A549 treated with dexamethasone at 1 μM for 4 hours (cell line): ENCODE results near the gene ENTPD2. TPM values are rescaled to one million over a fixed set of nuclear protein-coding genes. Genes with fewer than 3 reads are reported as not detected.

Source experiments
- total RNA-seq: library from RNA; stranded (reverse); fragments of 200-300 nt; extraction: Qiagen RNA extraction; gene quantifications from 5 replicates; pipeline ENCODE4 v1.2.3, GENCODE V29; 2022

The ENTPD2 gene
- 3.1 to 6.4 TPM (median 5.4 TPM) in 5 replicates for total RNA-seq

DNA sequence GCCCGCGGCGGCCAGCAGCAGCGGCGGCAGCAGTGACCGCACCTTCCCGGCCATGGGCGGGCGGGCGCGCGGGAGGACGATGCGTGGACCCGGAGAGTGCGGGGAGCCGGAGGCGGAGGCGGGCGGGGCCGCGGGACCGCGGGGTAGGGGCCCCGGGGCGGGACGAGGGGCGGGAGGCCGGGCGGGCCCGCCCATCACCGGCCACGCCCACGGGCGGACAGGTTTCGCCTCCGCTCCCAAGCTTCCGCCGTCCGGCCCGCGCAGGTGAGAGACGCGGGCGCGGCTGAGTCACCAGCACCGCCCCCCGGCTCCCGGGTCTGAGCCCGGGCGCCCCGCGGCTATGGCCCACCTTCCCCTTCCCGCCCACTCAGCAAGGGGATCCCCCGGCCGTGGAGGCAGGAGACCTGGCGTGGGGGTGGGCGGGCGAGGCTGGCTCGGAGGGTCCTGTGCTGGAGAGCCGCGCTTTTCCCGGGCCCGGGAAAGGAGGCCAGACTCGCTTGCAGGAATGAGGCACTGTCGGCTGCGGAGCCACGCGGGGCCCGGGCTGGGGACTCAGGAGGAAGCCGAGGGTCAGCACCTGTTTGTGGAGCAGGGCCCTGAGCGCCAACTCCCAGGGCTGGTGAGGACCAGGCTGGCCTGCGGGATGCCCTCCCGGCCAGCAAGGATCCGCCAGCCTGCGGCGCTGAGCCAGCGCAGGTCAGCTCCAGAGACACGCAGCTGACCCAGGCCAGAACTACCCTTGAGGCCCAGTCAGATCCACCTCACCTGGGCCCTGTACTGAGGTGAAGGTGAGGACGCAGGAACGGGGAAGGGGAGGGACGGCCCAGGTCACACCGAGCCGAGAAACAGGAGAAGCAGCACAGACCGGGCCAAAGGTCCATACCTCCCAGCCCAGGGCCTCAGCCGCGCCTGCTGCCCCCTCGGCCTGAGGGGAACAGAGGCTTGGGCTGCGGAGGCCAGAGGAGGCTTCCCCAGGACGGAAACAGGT lies at the start of gene ENTPD2:
Gene ENTPD2 (minus strand): TSS at position 118 of the 988 bp plus-strand sequence. CDS start 64 bp downstream, at position 54.

DNA sequence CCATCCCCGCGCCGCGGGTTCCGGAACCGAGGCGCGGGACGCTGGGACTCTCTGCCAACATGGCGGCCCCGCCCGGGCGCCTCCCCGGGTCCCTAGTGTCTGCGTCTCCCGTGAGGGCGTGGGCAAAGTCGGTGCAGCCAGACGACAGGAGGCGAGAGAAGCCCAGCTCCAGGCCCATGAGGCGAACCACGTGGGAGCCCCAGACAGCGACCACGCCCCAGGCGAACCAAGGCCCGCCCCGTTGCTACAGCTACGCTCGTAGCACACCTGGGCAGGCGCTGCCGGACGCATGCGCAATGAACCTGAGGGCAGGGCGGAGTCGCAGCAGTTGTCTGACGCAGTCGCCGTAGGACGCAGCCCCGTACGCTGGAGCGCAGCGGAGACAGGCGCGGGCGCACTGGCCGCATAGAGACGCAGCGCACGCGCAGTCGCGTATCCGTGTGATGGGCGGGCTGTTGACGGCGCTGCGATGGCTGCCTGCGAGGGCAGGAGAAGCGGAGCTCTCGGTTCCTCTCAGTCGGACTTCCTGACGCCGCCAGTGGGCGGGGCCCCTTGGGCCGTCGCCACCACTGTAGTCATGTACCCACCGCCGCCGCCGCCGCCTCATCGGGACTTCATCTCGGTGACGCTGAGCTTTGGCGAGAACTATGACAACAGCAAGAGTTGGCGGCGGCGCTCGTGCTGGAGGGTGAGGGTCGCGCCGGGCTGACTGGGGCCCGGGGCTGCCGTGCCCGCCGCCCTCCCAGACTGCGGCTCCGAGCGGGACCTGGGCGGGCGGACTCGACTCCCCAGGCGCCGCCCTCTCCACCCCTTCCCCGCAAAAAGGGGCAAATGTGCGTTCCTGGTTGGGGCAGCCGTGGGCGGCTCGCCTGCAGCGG lies 32.9 kb upstream of the ENTPD2 start, which contains the start of gene MAN1B1:
Gene MAN1B1 (plus strand): TSS at position 455 of the 878 bp plus-strand sequence. CDS start 15 bp downstream, at position 470.

DNA sequence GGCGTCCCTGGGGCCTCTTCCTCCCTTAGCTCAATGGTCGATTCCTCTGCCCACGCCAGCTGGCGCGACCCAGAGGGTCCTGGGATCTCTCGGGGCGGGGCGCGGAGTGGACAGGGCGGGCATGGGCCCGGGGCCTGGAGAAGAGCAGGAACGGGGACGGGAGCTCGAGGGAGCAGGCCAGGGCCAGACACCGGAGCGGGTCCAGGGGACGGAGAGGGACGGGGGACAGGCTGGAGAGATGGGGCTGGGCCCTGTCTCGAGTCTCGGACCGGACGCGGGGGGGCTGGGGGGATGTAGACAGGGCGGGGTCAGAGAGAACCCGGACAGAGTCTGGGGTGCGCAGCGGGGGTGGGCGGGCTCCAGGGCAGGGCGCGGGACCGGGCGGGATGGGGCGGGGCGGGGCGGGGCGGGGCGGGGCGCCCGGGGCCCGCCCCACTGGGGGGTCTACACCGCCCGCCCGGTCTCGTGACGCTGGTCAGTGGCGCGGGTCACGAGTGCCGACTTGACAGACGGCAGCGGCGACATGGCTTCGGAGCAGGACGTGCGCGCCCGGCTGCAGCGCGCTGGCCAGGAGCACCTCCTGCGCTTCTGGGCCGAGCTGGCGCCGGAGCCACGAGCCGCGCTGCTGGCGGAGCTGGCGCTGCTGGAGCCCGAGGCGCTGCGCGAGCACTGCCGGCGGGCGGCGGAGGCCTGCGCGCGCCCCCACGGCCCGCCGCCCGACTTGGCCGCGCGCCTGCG lies 23.3 kb upstream of the ENTPD2 start, which contains the start of gene UAP1L1:
Gene UAP1L1 (plus strand): TSS at position 508 of the 738 bp plus-strand sequence. CDS start 16 bp downstream, at position 524.

DNA sequence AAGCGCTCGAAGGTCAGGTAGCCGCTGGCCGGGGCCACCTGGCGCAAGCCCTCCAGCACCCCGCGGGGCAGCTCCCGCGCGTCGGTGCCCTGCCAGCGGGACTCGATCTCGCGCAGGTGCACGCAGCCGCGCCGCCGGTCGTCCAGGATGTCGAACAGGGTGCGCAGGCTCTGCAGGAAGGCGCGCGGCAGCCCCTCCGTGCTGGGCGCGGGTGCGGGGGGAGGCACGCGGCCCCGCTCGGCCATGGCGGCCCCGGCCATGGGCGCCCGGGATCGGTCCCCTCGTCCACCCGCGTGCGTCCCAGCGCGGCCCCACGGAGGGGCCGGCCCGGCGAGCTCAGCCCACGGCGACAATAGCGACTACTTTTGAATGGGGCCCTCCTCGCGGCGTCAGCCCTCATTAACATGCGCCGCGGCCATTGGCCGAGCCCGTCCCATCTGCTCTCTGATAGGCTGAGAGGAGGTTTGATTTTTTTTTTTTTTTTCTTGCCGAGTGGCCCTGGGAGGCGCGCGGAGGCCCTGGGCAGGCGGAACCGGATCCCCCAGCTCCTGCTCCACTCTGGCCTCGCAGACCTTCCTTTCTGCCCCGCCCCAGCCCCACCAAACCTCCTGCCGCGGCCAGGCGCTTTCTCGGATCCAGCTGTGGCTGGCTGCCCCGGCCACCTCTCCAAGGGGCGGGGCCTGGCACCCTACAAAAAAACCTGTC lies 16.5 kb upstream of the ENTPD2 start, which contains the start of gene SAPCD2:
Gene SAPCD2 (minus strand): TSS at position 357 of the 705 bp plus-strand sequence. CDS start 97 bp downstream, at position 260.

DNA sequence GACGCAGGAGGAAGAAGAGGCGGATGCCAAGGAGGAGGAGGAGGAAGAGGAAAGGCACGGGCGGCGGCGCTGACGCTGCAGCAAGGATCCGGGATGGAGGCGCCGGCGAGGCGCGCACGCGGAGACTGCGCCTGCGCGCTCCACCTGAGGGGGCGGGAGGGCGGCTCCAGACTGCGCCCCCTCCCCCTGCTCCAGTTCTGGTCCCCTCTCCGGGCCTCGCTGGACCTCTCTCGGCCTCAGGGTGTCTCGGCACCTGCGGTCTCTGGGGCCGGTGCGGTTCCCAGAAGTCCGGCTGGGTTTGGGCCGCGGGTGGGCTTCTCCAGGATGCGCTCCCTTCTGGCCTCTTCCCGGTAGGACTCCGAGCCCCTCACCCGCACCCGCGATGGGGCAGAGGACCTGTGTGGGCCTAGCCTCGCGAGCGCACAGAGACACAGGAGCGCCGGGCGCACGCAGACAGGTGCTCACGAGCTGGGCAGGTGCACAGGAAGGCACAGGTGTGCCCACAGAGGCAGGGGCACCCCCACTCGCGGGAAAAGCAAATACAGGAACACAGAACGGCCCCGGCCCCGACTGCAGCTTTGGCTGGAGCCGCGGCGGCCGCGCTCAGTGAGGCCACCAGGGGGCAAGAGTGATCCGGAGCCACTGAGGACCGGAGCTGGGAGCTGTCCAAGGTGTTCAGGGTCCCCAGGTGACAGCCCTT lies 7.6 kb downstream of the ENTPD2 start, which contains the start of gene NPDC1:
Gene NPDC1 (minus strand): TSS at position 90 of the 700 bp plus-strand sequence. CDS start 188 bp downstream, outside the sequence.

DNA sequence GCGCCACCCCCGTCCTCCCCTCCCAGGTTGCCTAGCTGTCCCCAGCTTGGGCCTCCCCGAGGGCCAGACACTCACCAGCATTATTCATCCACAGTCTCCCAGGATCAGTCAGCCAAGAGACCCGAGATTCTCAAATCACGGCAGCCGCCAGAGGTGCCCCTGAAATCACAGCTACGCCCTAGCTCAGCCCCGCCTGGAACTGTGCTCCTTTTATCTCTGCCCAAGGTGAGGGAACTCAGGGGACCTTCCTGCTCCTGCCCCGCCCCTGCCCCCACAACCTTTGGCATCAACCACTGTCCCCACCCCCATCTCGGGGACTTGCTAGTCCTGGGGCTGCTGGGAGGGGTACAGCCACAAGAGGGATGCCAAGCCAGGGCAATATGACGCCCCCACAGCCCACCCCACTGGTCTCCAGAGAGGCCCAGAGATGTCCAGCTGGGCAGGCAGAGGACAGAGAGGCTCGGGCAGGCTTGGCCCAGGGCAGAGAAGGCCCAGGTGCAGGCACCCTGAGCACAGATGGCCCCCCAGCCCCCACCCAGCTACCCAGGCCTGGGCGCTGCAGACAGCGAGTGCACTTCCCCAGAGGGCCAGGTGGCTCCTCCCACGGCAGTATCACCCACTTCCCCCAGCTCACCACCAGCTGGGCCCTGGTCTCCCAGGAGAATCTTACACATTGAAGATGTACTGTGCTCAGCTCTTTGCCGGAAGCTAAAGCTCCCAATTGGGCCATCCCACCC lies 21.8 kb downstream of the ENTPD2 start, which contains the start of gene FUT7:
Gene FUT7 (minus strand): TSS at position 185 of the 737 bp plus-strand sequence. CDS start 97 bp downstream, at position 88.

DNA sequence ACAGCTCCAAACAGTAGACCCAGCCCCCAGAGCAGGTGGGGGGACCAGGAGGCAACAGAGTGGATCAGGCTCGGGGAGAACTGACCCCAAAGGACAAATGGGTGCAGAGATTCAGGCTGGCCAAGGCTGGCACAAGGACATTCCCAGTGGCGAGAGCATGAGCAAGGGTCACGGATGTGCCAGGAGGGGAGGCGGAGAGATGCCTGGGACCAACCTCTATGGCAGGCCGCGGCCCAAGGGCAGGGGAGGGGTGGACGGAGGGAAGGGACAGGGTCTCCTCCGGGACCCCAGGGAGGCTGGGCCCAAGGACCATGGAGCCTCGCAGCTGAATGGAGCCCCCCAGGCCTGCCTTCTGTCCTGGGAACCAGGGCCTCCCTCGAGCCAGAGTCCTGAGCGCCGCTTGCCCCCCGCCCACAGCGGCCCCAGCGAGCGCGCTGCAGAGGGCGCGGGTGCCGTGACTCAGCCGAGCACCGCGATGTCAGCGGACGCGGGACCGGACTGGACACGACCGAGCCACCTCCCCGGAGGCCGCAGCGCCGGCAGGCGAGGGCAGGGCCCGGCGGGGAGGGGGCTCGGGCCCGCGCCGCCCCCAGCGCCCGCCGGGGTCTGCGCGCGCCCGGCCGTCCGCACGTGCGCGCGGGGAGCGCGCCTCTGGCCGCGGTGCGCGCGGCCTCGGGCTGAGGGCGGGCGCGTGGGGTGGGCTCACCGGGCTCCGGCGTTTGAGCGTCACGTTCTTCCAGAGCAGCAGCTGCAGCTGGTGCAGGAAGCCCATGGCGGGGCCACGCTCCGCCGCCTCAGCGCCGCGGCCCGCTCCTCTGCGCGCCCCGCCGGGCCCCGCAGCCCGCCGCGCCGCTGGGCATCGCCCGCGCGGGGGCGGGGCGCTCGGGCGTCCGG lies 26.2 kb downstream of the ENTPD2 start, which contains the start of gene ABCA2:
Gene ABCA2 (minus strand): TSS at position 869 of the 894 bp plus-strand sequence. CDS start 97 bp downstream, at position 772.

Other genes starting within 250 kb of the ENTPD2 start
- gene RABL6, start 246.1 kb downstream of the ENTPD2 start, total RNA-seq: 58.8 to 88.7 TPM (median 79.5 TPM) in 5 replicates
- gene AJM1, start 211.6 kb downstream of the ENTPD2 start, total RNA-seq: 3.2 to 4.8 TPM (median 4.3 TPM) in 5 replicates
- 263 to 301 TPM (median 279 TPM) in 5 replicates for gene PHPT1, start 204.7 kb downstream of the ENTPD2 start, total RNA-seq
- gene MAMDC4, start 201.7 kb downstream of the ENTPD2 start, total RNA-seq: 1.3 to 4.3 TPM (median 3.4 TPM) in 5 replicates
- 486 to 542 TPM (median 487 TPM) in 5 replicates for gene EDF1, start 187.8 kb downstream of the ENTPD2 start, total RNA-seq
- gene TRAF2, start 167.5 kb downstream of the ENTPD2 start, total RNA-seq: 34.2 to 59.3 TPM (median 51.5 TPM) in 5 replicates
- 57.0 to 103 TPM (median 97.7 TPM) in 5 replicates for gene FBXW5, start 109.3 kb downstream of the ENTPD2 start, total RNA-seq
- gene C8G, start 108.8 kb downstream of the ENTPD2 start, total RNA-seq: 0.42 to 1.4 TPM (median 1.0 TPM) in 5 replicates
- gene LCN12, start 101.8 kb downstream of the ENTPD2 start, total RNA-seq: 0.48 to 1.6 TPM (median 1.3 TPM) in 5 replicates
- 0.28 to 1.4 TPM (median 0.77 TPM) in 5 replicates for gene PTGDS, start 76.6 kb downstream of the ENTPD2 start, total RNA-seq
- gene LCNL1, start 71.1 kb downstream of the ENTPD2 start, total RNA-seq: 0.03 to 0.31 TPM (median 0.18 TPM) in 5 replicates
- gene PAXX, start 61.6 kb downstream of the ENTPD2 start, total RNA-seq: 43.1 to 70.9 TPM (median 62.8 TPM) in 5 replicates
- 3.3 to 6.7 TPM (median 5.0 TPM) in 5 replicates for gene CLIC3, start 57.5 kb downstream of the ENTPD2 start, total RNA-seq
- 12.4 to 27.7 TPM (median 24.8 TPM) in 5 replicates for gene ABCA2, start 25.8 kb downstream of the ENTPD2 start, total RNA-seq
- gene FUT7, start 22.0 kb downstream of the ENTPD2 start, total RNA-seq: 0.04 to 0.10 TPM (median 0.05 TPM) in 4 of 5 replicates, not detected in the other
- gene NPDC1, start 7.9 kb downstream of the ENTPD2 start, total RNA-seq: 34.4 to 84.3 TPM (median 78.9 TPM) in 5 replicates
- 13.4 to 23.9 TPM (median 21.4 TPM) in 5 replicates for gene SAPCD2, start 16.5 kb upstream of the ENTPD2 start, total RNA-seq
- 8.1 to 15.8 TPM (median 11.1 TPM) in 5 replicates for gene UAP1L1, start 23.5 kb upstream of the ENTPD2 start, total RNA-seq
- 36.8 to 53.3 TPM (median 51.6 TPM) in 5 replicates for gene MAN1B1, start 32.9 kb upstream of the ENTPD2 start, total RNA-seq
- 67.5 to 115 TPM (median 108 TPM) in 5 replicates for gene DPP7, start 60.7 kb upstream of the ENTPD2 start, total RNA-seq
- gene GRIN1, start 85.1 kb upstream of the ENTPD2 start, total RNA-seq: 0.16 to 0.41 TPM (median 0.32 TPM) in 5 replicates
- 0.19 to 1.5 TPM (median 0.77 TPM) in 5 replicates for gene LRRC26, start 116.0 kb upstream of the ENTPD2 start, total RNA-seq
- gene TMEM210, start 118.0 kb upstream of the ENTPD2 start, total RNA-seq: not detected in 5 replicates
- gene ANAPC2, start 134.5 kb upstream of the ENTPD2 start, total RNA-seq: 20.3 to 35.3 TPM (median 31.4 TPM) in 5 replicates
- 99.1 to 134 TPM (median 125 TPM) in 5 replicates for gene SSNA1, start 134.6 kb upstream of the ENTPD2 start, total RNA-seq
- 6.4 to 11.2 TPM (median 10.5 TPM) in 5 replicates for gene TPRN, start 146.7 kb upstream of the ENTPD2 start, total RNA-seq
- 34.6 to 42.9 TPM (median 39.6 TPM) in 5 replicates for gene TMEM203, start 151.6 kb upstream of the ENTPD2 start, total RNA-seq
- gene NDOR1, start 151.6 kb upstream of the ENTPD2 start, total RNA-seq: 8.1 to 18.5 TPM (median 15.8 TPM) in 5 replicates
- gene RNF208, start 168.2 kb upstream of the ENTPD2 start, total RNA-seq: 1.2 to 2.2 TPM (median 2.0 TPM) in 5 replicates
- 3.6 to 5.1 TPM (median 4.6 TPM) in 5 replicates for gene CYSRT1, start 171.1 kb upstream of the ENTPD2 start, total RNA-seq
- gene RNF224, start 173.4 kb upstream of the ENTPD2 start, total RNA-seq: 0.14 to 0.28 TPM (median 0.21 TPM) in 5 replicates
- 0.05 to 0.11 TPM (median 0.06 TPM) in 5 replicates for gene SLC34A3, start 176.8 kb upstream of the ENTPD2 start, total RNA-seq
- 618 to 867 TPM (median 780 TPM) in 5 replicates for gene TUBB4B, start 187.2 kb upstream of the ENTPD2 start, total RNA-seq
- gene STPG3, start 197.2 kb upstream of the ENTPD2 start, total RNA-seq: not detected in 5 replicates
- 41.3 to 57.7 TPM (median 53.2 TPM) in 5 replicates for gene NELFB, start 201.3 kb upstream of the ENTPD2 start, total RNA-seq
- gene TOR4A, start 223.7 kb upstream of the ENTPD2 start, total RNA-seq: 16.3 to 27.6 TPM (median 24.2 TPM) in 5 replicates
- gene NRARP, start 248.2 kb upstream of the ENTPD2 start, total RNA-seq: 1.7 to 3.0 TPM (median 2.9 TPM) in 5 replicates